Measurements from ENCODE around the gene ZSCAN30.

DNA sequence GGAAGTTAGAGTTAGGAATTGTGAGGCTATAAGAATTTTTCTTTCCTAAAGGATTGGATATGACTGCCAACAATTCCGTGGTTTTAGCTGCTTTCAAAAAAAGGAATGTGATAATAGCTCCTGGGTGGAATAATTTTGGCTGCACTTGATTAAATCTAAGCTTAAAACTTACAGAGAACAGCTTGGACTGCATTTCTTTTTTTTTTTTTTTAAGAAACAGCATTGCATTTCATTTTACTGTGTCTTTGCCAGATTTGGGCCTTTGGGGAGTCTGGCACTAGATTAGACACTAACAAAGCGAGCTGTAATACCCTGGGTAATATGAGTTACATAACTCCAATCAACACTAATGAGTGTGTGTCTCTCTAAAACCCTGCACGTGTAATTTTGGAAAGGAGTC, 87.0 kb downstream of the ZSCAN30 start:
- TF ChIP-seq, protein P1, sequence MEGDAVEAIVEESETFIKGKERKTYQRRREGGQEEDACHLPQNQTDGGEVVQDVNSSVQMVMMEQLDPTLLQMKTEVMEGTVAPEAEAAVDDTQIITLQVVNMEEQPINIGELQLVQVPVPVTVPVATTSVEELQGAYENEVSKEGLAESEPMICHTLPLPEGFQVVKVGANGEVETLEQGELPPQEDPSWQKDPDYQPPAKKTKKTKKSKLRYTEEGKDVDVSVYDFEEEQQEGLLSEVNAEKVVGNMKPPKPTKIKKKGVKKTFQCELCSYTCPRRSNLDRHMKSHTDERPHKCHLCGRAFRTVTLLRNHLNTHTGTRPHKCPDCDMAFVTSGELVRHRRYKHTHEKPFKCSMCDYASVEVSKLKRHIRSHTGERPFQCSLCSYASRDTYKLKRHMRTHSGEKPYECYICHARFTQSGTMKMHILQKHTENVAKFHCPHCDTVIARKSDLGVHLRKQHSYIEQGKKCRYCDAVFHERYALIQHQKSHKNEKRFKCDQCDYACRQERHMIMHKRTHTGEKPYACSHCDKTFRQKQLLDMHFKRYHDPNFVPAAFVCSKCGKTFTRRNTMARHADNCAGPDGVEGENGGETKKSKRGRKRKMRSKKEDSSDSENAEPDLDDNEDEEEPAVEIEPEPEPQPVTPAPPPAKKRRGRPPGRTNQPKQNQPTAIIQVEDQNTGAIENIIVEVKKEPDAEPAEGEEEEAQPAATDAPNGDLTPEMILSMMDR (conservative IDR thresholded peaks at IDR 0.05) = no peak
- no peak for TF ChIP-seq ZFX (IDR thresholded peaks at IDR 0.05)

Data from C4-2B (cell line).